ENCODE measurements around the gene LRRC75B. TPM values are rescaled to one million over a fixed set of nuclear protein-coding genes. Genes with fewer than 3 reads are reported as not detected.

The LRRC75B gene
- total and polyA plus RNA-seq, 2 donors (not counting 3 experiments of a cell fraction or from before 2014, with no cell fraction given) = 8.9 to 15.0 TPM

DNA sequence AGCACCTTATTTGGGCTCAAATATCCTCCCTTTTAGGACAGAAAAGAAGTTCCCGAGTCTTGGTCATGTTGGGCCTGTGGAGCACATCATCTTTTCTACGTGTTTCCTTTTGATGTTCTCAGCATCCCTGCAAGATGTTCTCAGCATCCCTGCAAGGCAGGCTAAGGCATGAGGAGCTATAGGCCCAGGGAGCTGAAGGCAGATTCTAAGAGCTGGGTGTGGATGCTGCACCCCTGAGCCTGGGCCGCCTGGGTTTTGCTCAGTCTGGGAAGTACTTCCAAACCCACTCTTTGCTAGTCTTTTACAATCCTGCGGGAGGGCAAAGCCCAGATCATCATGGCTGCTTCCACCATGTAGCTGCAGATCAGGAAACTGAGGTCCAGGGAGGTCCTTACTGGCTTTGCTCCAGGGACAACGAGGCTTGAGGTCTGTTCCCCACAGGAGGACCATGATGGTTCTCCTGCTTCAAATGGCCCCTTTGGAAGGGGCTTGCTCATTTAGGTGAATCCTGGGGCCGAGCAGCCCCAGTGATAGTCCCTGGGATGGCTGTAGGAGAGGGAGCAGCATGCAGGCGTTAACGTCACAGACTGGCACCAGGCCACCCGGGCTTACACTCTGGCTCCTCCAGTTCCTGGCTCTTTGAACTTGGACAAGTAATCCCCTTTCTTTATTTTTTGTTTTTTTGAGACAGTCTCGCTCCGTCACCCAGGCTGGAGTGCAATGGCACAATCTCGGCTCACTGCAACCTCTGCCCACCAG, 10.6 kb downstream of the LRRC75B start:
- Histone ChIP-seq H3K4me3 (replicated peaks in 1 of 3; ENCODE audit: insufficient read depth in 1 of 3, low read depth in 1 of 3, low read length in 3 of 3) (no peak overlapping the region), H3K27ac (ENCODE audit: insufficient read depth, low read depth, low read length) (no peak overlapping the region), H3K9me3 (replicated peaks; ENCODE audit: control insufficient read depth, insufficient read depth, low read length) (no peaks in the 10 kb centered on the region), H2AFZ (ENCODE audit: low read depth, low read length) (no peak overlapping the region), H3K4me1 (ENCODE audit: control insufficient read depth, extremely low read depth, insufficient read depth, low read length) (no peaks in the 10 kb centered on the region), H3K79me2 (ENCODE audit: control insufficient read depth, insufficient read depth, low read length) (no peaks in the 10 kb centered on the region), H3K9ac (replicated peaks; ENCODE audit: extremely low read depth, insufficient read depth, low read length) (no peak overlapping the region), H3K27me3 (ENCODE audit: control insufficient read depth in 2 of 2, insufficient read depth in 2 of 2, low read length in 2 of 2) (no peaks in the 10 kb centered on the region), H3K9me1 (replicated peaks; ENCODE audit: control insufficient read depth, extremely low read depth, insufficient read depth, low read length) (no peaks in the 10 kb centered on the region), H3K36me3 (ENCODE audit: control insufficient read depth in 2 of 2, extremely low read depth in 1 of 2, insufficient read depth in 2 of 2, low read length in 2 of 2) (peaks cover 0 to 3% of the 10 kb centered on the region in 2 experiments), H4K20me1 (replicated peaks; ENCODE audit: control insufficient read depth, extremely low read depth, insufficient read depth, low read length) (no peaks in the 10 kb centered on the region), H3K4me2 (ENCODE audit: insufficient read depth, low read length) (no peak overlapping the region)
- dilution Hi-C loops (cut with MboI; ENCODE audit: extremely low pct_ligation_motif_present, low sequenced_read_pairs) (no loop called here), intact Hi-C loops (cut with micrococcal nuclease) (no loop called here)
- DNase-seq (ENCODE audit: low read depth, low spot score) (no peak), FAIRE-seq (no peak)
- BruUV-seq (replicated peaks) = no TSS peak
- ChIA-PET CTCF (no interaction called here), POLR2A (no interaction called here)
- TF ChIP-seq, protein P1, sequence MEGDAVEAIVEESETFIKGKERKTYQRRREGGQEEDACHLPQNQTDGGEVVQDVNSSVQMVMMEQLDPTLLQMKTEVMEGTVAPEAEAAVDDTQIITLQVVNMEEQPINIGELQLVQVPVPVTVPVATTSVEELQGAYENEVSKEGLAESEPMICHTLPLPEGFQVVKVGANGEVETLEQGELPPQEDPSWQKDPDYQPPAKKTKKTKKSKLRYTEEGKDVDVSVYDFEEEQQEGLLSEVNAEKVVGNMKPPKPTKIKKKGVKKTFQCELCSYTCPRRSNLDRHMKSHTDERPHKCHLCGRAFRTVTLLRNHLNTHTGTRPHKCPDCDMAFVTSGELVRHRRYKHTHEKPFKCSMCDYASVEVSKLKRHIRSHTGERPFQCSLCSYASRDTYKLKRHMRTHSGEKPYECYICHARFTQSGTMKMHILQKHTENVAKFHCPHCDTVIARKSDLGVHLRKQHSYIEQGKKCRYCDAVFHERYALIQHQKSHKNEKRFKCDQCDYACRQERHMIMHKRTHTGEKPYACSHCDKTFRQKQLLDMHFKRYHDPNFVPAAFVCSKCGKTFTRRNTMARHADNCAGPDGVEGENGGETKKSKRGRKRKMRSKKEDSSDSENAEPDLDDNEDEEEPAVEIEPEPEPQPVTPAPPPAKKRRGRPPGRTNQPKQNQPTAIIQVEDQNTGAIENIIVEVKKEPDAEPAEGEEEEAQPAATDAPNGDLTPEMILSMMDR (IDR thresholded peaks at IDR 0.05; ENCODE audit: extremely low read depth in 1 of 2, insufficient read depth in 1 of 2, low read depth in 1 of 2, low read length in 2 of 2) = no peak
- no peak for TF ChIP-seq FOS (IDR thresholded peaks at IDR 0.05; ENCODE audit: borderline replicate concordance, insufficient read depth, low read length)
- TF ChIP-seq GATA2 (IDR thresholded peaks at IDR 0.05; ENCODE audit: insufficient read depth, insufficient read length, low read depth, low read length) = no peak
- no peak for TF ChIP-seq JUN (IDR thresholded peaks at IDR 0.05; ENCODE audit: borderline replicate concordance, insufficient read depth, insufficient read length, low read depth)

DNA sequence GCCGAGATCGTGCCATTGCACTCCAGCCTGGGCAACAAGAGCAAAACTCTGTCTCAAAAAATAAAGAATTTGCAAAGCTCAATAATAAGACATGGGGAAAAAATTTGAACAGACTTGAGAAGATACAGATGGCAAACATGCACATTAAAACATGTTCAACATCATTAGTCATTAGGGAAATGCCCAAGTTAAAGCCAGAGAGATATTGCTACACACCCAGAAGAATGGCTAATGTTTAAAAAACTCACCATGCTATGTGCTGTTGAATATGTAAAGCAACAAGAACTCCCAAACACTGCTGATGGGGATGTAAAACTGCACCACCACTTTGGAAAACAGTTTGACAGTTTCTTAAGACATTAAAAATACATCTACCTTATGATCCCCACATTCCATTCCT, 12.6 kb downstream of the LRRC75B start:
- Histone ChIP-seq H4K20me1 (replicated peaks; ENCODE audit: control insufficient read depth, extremely low read depth, insufficient read depth, low read length) (no peaks in the 10 kb centered on the region), H3K4me1 (ENCODE audit: control insufficient read depth, extremely low read depth, insufficient read depth, low read length) (no peaks in the 10 kb centered on the region), H3K79me2 (ENCODE audit: control insufficient read depth, insufficient read depth, low read length) (no peaks in the 10 kb centered on the region), H3K4me3 (replicated peaks in 1 of 3; ENCODE audit: insufficient read depth in 1 of 3, low read depth in 1 of 3, low read length in 3 of 3) (no peak overlapping the region), H3K9me1 (replicated peaks; ENCODE audit: control insufficient read depth, extremely low read depth, insufficient read depth, low read length) (no peaks in the 10 kb centered on the region), H3K4me2 (ENCODE audit: insufficient read depth, low read length) (no peak overlapping the region), H3K9ac (replicated peaks; ENCODE audit: extremely low read depth, insufficient read depth, low read length) (no peak overlapping the region), H3K27me3 (ENCODE audit: control insufficient read depth in 2 of 2, insufficient read depth in 2 of 2, low read length in 2 of 2) (no peaks in the 10 kb centered on the region), H3K9me3 (replicated peaks; ENCODE audit: control insufficient read depth, insufficient read depth, low read length) (no peaks in the 10 kb centered on the region), H3K27ac (ENCODE audit: insufficient read depth, low read depth, low read length) (no peak overlapping the region), H2AFZ (ENCODE audit: low read depth, low read length) (no peak overlapping the region), H3K36me3 (ENCODE audit: control insufficient read depth in 2 of 2, extremely low read depth in 1 of 2, insufficient read depth in 2 of 2, low read length in 2 of 2) (peaks cover 0 to 2% of the 10 kb centered on the region in 2 experiments)
- dilution Hi-C loops (cut with MboI; ENCODE audit: extremely low pct_ligation_motif_present, low sequenced_read_pairs) (no loop called here), intact Hi-C loops (cut with micrococcal nuclease) (no loop called here)
- TF ChIP-seq POLR2AphosphoS5 (IDR thresholded peaks at IDR 0.05; ENCODE audit: insufficient read depth, low read depth, low read length) = no peak
- TF ChIP-seq, protein P1 (IDR thresholded peaks at IDR 0.05; ENCODE audit: extremely low read depth in 1 of 2, insufficient read depth in 1 of 2, low read depth in 1 of 2, low read length in 2 of 2) = no peak
- no peak for TF ChIP-seq MYC (IDR thresholded peaks at IDR 0.05; ENCODE audit: low read depth, low read length)
- TF ChIP-seq JUN (IDR thresholded peaks at IDR 0.05; ENCODE audit: borderline replicate concordance, insufficient read depth, insufficient read length, low read depth) = no peak
- TF ChIP-seq FOS (IDR thresholded peaks at IDR 0.05; ENCODE audit: borderline replicate concordance, insufficient read depth, low read length) = no peak
- TF ChIP-seq POLR2A (IDR thresholded peaks at IDR 0.05; ENCODE audit: low read depth, low read length) = no peak
- TF ChIP-seq GATA2 (IDR thresholded peaks at IDR 0.05; ENCODE audit: insufficient read depth, insufficient read length, low read depth, low read length) = no peak
- no peak for TF ChIP-seq EZH2 (IDR thresholded peaks at IDR 0.05; ENCODE audit: borderline replicate concordance, low read depth, low read length, severe bottlenecking)
- TF ChIP-seq, protein P2, sequence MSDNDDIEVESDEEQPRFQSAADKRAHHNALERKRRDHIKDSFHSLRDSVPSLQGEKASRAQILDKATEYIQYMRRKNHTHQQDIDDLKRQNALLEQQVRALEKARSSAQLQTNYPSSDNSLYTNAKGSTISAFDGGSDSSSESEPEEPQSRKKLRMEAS (IDR thresholded peaks at IDR 0.05; ENCODE audit: insufficient read depth, insufficient read length) = no peak
- FAIRE-seq = no peak
- POLR2A ChIA-PET = no interaction called here
- no TSS peak for BruUV-seq (replicated peaks)
- DNase-seq (ENCODE audit: low read depth, low spot score) = no peak
- CTCF ChIA-PET = interaction anchor here (1.5 kb wide), 1 partner anchor 10 kb away, joined by 3 read pairs; no protein-coding TSS in a partner anchor
